Jurkat, Clone E6-1 (cell line): ENCODE results near the gene RAC3.

ENCODE experiments used
- DNase-seq: peaks from one replicate; pipeline ENCODE4 v3.0.0-alpha.2; 2011; ENCODE audit warnings: low read depth, low spot score
- H3K4me3 ChIP-seq: 2 replicates; pipeline ENCODE4 v1.5.1; 2011; ENCODE audit warnings: mild to moderate bottlenecking, low read length, control low read depth, moderate library complexity

Gene RAC3

GRCh38 chr17:82010575-82011525 lies 20.6 kb upstream of the RAC3 start:
- H3K4me3 ChIP-seq: no peak overlapping the region
- DNase-seq: no peak

GRCh38 chr17:82011617-82012187 lies 19.8 kb upstream of the RAC3 start:
- DNase-seq: no peak
- no peak overlapping the region for H3K4me3 ChIP-seq

GRCh38 chr17:82012261-82012639 lies 19.2 kb upstream of the RAC3 start:
- no peak overlapping the region for H3K4me3 ChIP-seq
- DNase-seq: no peak

- no peak overlapping the region for H3K4me3 ChIP-seq
- DNase-seq: no peak
Observed at GRCh38 chr17:82012640-82013295, 18.7 kb upstream of the RAC3 start.

- no peak for DNase-seq
- H3K4me3 ChIP-seq: no peak overlapping the region
Observed at GRCh38 chr17:82013341-82013740, 18.1 kb upstream of the RAC3 start.

- H3K4me3 ChIP-seq: no peak overlapping the region
- no peak for DNase-seq
Observed at GRCh38 chr17:82013772-82014321, 17.6 kb upstream of the RAC3 start.

- no peak for DNase-seq
- no peak overlapping the region for H3K4me3 ChIP-seq
Observed at GRCh38 chr17:82014432-82014831, 17.0 kb upstream of the RAC3 start.

GRCh38 chr17:82014971-82015310 lies 16.5 kb upstream of the RAC3 start:
- DNase-seq: no peak
- H3K4me3 ChIP-seq: no peak overlapping the region

- DNase-seq: no peak
- H3K4me3 ChIP-seq: no peak overlapping the region
Observed at GRCh38 chr17:82015311-82015971, 16.0 kb upstream of the RAC3 start.

GRCh38 chr17:82016061-82016874 lies 15.2 kb upstream of the RAC3 start:
- DNase-seq: no peak
- H3K4me3 ChIP-seq: no peak overlapping the region

- DNase-seq: no peak
- H3K4me3 ChIP-seq: no peak overlapping the region
Observed at GRCh38 chr17:82016875-82017459, 14.5 kb upstream of the RAC3 start.

GRCh38 chr17:82017612-82018151 lies 13.8 kb upstream of the RAC3 start:
- no peak for DNase-seq
- no peak overlapping the region for H3K4me3 ChIP-seq

GRCh38 chr17:82018152-82018988 lies 13.1 kb upstream of the RAC3 start:
- no peak for DNase-seq
- no peak overlapping the region for H3K4me3 ChIP-seq

GRCh38 chr17:82018989-82019689 lies 12.3 kb upstream of the RAC3 start:
- DNase-seq: no peak
- no peak overlapping the region for H3K4me3 ChIP-seq

GRCh38 chr17:82019690-82020571 lies 11.5 kb upstream of the RAC3 start:
- DNase-seq: no peak
- H3K4me3 ChIP-seq: no peak overlapping the region

GRCh38 chr17:82020572-82021106 lies 10.8 kb upstream of the RAC3 start:
- no peak for DNase-seq

More at GRCh38 chr17:82020572-82021106, 10.8 kb upstream of the RAC3 start:
- H3K4me3 ChIP-seq: no peak overlapping the region
